GM12801 (cell line): ENCODE measurements around the gene EMSY.

Source experiments
- TF ChIP-seq, protein P1 (sequence below): IDR thresholded peaks from one replicate; pipeline ENCODE4 v1.5.1; 2011; ENCODE audit warnings: control low read depth; ENCODE audit not compliant: insufficient read length; ENCODE audit errors: extremely low read depth

The EMSY gene

DNA sequence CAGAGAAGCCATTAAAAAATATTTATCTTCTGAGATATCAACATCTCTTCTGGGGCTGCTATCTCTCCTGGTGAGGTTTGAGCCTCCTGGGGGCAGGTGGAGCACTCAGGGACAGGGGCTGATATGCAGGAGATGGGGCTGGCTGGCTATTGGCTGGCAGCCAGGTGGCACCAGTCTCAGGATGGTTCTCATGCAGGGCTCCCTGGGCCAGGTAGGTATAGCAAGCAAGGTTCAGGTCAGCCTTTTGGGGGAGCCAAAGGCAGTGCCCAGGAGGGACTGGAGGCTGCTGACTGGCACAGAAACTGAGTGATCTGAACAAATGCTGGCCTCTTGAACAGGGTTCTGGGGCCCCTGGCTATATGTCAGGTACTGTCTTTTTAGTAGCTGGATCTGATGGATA is 29.7 kb upstream of the EMSY start:
- TF ChIP-seq, protein P1, sequence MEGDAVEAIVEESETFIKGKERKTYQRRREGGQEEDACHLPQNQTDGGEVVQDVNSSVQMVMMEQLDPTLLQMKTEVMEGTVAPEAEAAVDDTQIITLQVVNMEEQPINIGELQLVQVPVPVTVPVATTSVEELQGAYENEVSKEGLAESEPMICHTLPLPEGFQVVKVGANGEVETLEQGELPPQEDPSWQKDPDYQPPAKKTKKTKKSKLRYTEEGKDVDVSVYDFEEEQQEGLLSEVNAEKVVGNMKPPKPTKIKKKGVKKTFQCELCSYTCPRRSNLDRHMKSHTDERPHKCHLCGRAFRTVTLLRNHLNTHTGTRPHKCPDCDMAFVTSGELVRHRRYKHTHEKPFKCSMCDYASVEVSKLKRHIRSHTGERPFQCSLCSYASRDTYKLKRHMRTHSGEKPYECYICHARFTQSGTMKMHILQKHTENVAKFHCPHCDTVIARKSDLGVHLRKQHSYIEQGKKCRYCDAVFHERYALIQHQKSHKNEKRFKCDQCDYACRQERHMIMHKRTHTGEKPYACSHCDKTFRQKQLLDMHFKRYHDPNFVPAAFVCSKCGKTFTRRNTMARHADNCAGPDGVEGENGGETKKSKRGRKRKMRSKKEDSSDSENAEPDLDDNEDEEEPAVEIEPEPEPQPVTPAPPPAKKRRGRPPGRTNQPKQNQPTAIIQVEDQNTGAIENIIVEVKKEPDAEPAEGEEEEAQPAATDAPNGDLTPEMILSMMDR: no peak

DNA sequence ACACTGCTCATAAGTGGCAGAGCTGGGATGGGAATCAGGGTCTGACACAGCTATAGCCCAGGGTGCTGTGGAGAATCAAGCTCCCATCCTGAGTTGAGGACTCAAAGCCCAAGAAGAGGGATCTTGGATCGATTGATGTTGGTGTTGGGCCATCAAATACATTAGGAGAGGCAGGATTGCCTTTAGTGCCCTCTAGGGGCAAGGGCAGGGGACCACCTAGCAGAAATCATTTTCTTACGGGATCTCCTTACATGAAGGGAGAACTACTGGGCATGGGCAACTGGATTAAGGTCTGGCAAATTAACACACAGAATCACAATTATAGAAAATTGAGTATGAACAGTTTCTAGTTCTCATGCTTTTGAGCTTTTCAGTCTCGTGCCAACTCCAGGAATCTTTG is 24.9 kb upstream of the EMSY start:
- TF ChIP-seq, protein P1: no peak

DNA sequence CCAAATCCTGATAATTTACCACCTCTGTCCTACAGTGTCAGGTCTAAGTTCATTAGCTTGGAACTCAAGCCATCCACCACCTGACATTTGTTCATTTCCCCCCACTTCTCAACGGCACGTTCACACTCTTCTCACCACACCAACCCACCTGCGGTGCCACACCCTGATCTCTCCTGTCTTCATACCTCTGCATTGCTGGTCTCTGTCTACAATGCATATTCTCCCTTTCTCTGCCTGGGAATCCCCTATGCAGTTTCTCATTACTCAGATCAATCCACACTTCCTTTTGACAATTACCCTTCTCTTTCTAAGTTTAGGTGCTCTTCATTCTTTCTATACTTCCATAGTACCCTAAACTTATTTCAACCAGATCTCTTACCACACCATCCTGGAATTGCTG is 20.4 kb upstream of the EMSY start:
- TF ChIP-seq, protein P1: no peak

DNA sequence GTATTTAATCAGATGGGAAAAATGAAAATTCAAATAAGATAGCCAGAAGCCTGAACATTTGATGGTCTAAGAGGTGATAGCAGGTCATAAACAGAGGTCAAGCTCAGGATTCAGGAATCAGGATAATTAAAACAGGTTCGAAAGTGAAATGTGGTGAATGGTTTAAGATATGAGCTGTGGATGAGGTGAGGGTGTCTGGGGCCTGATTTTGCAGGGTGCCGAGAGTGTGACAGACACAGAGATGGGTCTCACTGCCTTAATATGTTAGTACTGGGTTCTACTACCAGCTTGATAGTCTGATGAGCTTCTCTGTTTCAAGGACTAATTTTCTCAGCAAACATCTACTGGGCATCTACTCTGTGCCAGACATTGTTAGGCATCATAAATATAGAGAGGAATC is 19.9 kb upstream of the EMSY start:
- TF ChIP-seq, protein P1: no peak

DNA sequence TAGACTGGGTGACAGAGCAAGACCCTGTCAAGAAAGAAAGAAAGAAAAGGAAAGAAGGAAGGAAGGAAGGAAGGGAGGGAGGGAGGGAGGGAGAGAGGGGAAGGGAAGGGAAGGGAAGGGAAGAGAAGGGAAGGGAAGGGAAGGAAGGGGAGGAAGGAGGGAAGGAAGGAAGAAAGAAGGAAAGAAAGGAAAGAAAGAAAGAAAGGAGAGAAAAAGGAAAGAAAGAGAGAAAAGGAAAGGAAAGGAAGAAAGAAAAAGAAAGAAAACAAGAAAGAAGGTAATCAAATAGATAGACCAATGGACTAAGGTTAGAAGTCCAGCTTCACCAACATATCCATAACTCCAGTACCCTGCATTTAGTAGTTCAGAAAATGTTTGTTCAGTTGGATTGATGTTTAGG is 18.2 kb upstream of the EMSY start:
- TF ChIP-seq, protein P1: no peak

DNA sequence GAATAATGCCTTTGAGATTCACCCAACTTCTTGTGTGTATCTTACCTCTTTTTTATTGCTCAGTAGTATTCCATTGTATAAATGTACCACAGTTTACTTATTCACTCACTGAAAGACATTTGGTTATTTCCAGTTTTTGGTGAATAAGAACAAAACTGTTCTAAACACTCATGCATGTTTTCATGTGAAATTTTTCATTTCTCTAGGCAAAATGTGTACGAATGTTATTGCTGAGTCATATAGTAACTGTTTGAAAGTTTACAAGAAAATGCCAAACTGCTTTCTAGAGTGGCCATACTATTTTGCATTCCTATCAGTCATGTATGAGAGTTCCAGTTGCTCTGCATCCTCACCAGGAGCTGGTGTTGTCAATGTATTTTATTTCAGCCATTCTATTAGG is 8.8 kb upstream of the EMSY start:
- TF ChIP-seq, protein P1: no peak

DNA sequence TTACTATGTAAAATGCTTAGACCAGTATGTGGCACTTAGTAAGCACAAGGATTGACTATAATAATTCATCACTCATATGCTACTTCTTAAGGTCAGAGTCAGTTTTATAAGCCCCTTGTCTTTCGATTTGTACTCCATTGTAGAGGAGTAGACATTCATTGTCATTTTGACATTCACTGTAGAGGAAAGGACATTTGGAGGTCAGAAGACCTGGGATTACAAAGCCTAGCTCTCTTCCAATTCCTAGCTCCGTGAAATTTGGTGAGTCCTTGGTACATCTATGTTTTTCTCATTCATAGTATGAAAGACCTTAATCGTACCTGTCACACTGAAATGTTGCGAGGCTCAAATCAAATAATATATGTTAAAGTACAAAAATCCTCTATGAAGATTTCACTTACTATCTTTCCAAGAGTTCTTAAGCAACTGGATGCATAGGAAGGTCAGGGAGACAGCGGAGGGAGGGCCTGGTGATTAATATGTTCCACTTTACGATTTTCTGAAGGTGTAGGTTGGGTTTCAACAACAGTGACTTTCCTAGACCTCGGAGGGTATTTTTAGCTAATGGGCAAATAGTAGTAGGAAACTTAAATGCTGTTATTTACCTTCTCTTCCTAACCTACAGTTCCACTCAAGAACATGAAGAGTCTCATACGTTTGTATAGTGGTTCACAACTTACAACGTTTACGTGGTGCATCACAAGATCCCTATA is 1.4 kb upstream of the EMSY start:
- TF ChIP-seq, protein P1: no peak

DNA sequence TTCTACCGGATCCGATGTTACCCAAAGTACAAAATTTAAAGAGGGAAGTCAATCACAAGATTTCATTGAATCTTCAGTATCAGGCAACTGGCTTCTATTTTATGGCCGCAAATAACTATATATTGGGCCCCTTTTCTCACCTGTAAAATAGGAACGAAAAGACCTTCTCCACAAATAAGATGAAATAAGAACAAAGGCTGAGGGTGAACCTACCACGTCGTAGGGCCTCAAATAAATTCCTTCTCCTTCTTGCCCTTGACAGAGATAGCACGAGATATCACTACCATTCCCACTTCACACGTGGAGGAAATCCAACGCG is 794 bp upstream of the EMSY start:
- TF ChIP-seq, protein P1: no peak
